Activated naive CD8-positive, alpha-beta T cell treated with anti-CD3 and anti-CD28 coated beads, Interleukin-2, amount 10 ng/mL, durations not matched to agents 7 days and 5 days (primary cell): ENCODE data around the gene ZNF281. TPM values are rescaled to one million over a fixed set of nuclear protein-coding genes. Genes with fewer than 3 reads are reported as not detected.
"Not testable (repeated sequence)": the region's sequence is repeated elsewhere in the genome, so short reads cannot be mapped to it uniquely, and the experiment has no call there.

Experiments
- ATAC-seq: fragments of 150-1000 bp; cut with Tn5 transposase; one replicate; pipeline ENCODE4 v1.10.0; 2021; ENCODE audit warnings: low read depth, moderate library complexity
- POLR2A ChIA-PET: fragments of 350-600 bp; sonication (Branson Sonifier 250); formaldehyde crosslinking; loops from one replicate; lab custom pipeline; 2021; ENCODE audit warnings: antibody characterized with exemption; lab: Charles Lee
- DNase-seq: peaks from one replicate; pipeline ENCODE4 v3.0.0; 2021
- H3K27ac Mint-ChIP-seq: one replicate; pipeline ENCODE4 v1.8.0; 2022; ENCODE audit warnings: mild to moderate bottlenecking, mixed read lengths
- H3K27me3 Mint-ChIP-seq: one replicate; pipeline ENCODE4 v1.8.0; 2022; ENCODE audit warnings: mild to moderate bottlenecking, moderate library complexity, mixed read lengths
- H3K36me3 Mint-ChIP-seq: one replicate; pipeline ENCODE4 v1.8.0; 2021; ENCODE audit warnings: mild to moderate bottlenecking, mixed read lengths
- H3K4me1 Mint-ChIP-seq: one replicate; pipeline ENCODE4 v1.8.0; 2021; ENCODE audit warnings: mixed read lengths
- H3K4me3 Mint-ChIP-seq: one replicate; pipeline ENCODE4 v1.8.0; 2022; ENCODE audit warnings: mild to moderate bottlenecking, moderate library complexity, mixed read lengths
- H3K9me3 Mint-ChIP-seq: one replicate; pipeline ENCODE4 v1.8.0; 2021; ENCODE audit warnings: mixed read lengths
- total RNA-seq, 2 experiments: library from RNA; stranded (reverse); gene quantifications; one replicate each; pipeline ENCODE4 v1.2.3, GENCODE V29; 2021

The ZNF281 gene
- total RNA-seq, 2 experiments from 2014 or later = 17.2 to 18.1 TPM

DNA sequence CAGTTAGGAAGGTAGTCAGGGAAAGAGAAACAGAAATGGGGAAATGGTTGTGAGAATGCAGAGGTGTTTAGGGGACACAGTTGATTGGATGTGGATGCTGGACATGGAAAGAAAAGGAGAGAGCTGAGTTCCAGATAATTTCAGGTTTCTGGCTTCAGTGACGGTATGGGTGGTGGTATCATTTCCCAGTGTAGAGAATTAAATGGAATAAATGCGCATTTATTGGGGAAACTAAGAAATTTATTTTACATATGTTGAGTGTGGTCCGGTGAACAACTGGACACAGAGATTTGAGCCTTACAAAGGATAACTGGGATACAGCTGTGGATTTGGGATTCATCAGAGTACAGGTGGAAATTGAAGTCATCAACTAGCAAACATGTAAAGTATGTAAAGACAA is 12.4 kb upstream of the ZNF281 start:
- Mint-ChIP-seq H3K4me1 (no peaks in the 10 kb centered on the region), H3K27ac (no peak overlapping the region), H3K9me3 (peaks cover 3% of the 10 kb centered on the region), H3K27me3 (no peaks in the 10 kb centered on the region), H3K4me3 (no peak overlapping the region), H3K36me3 (no peaks in the 10 kb centered on the region)
- POLR2A ChIA-PET = no interaction called here
- DNase-seq (no peak), ATAC-seq (no peak)

GRCh38 chr1:200415789-200416593 is 6.2 kb upstream of the ZNF281 start:
- Mint-ChIP-seq H3K27me3 (peaks cover 6% of the 10 kb centered on the region), H3K27ac (no peak overlapping the region), H3K4me1 (no peaks in the 10 kb centered on the region), H3K36me3 (no peaks in the 10 kb centered on the region), H3K9me3 (no peaks in the 10 kb centered on the region), H3K4me3 (no peak overlapping the region)
- ATAC-seq (no peak), DNase-seq (no peak)
- POLR2A ChIA-PET = no interaction called here

GRCh38 chr1:200415227-200415626 is 5.4 kb upstream of the ZNF281 start:
- DNase-seq (no peak), ATAC-seq (no peak)
- no peaks in the 10 kb centered on the region for H3K9me3 Mint-ChIP-seq
- peaks cover 6% of the 10 kb centered on the region for H3K27me3 Mint-ChIP-seq
- POLR2A ChIA-PET = no interaction called here
- H3K36me3 Mint-ChIP-seq = no peaks in the 10 kb centered on the region
- peaks cover 6% of the 10 kb centered on the region for H3K4me1 Mint-ChIP-seq
- no peak overlapping the region for H3K27ac Mint-ChIP-seq
- H3K4me3 Mint-ChIP-seq = no peak overlapping the region

GRCh38 chr1:200414657-200415056 is 4.8 kb upstream of the ZNF281 start:
- Mint-ChIP-seq H3K4me1 (peaks cover 11% of the 10 kb centered on the region), H3K4me3 (no peak overlapping the region), H3K27me3 (peaks cover 6% of the 10 kb centered on the region), H3K27ac (no peak overlapping the region), H3K9me3 (no peaks in the 10 kb centered on the region), H3K36me3 (peaks cover 2% of the 10 kb centered on the region)
- POLR2A ChIA-PET = no interaction called here
- DNase-seq = no peak
- no peak for ATAC-seq

DNA sequence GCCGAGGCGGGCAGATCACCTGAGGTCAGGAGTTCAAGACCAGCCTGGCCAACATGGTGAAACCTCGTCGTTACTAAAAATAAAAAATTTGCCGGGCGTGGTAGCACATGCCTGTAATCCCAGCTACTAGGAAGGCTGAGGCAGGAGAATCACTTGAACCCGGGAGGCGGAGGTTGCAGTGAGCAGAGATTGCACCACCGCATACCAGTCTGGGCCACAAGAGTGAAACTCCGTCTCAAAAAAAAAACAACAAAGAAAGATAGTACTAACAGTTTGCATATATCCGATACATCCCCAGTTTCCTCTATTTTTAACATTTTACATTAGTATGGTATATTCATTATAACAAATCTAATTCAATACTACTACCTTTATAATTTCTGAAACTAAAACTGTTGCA is 3.9 kb upstream of the ZNF281 start:
- H3K36me3 Mint-ChIP-seq, H3K27me3 Mint-ChIP-seq, ATAC-seq, DNase-seq, H3K9me3 Mint-ChIP-seq, H3K27ac Mint-ChIP-seq, POLR2A ChIA-PET, H3K4me3 Mint-ChIP-seq: not testable (repeated sequence)
- peaks cover 14% of the 10 kb centered on the region for H3K4me1 Mint-ChIP-seq

- no peak overlapping the region for H3K4me3 Mint-ChIP-seq
- no peaks in the 10 kb centered on the region for H3K9me3 Mint-ChIP-seq
- no peak for ATAC-seq
- no peak for DNase-seq
- H3K4me1 Mint-ChIP-seq = peaks cover 24% of the 10 kb centered on the region
- no peak overlapping the region for H3K27ac Mint-ChIP-seq
- peaks cover 3% of the 10 kb centered on the region for H3K27me3 Mint-ChIP-seq
- H3K36me3 Mint-ChIP-seq = peaks cover 23% of the 10 kb centered on the region
- POLR2A ChIA-PET = no interaction called here
Measured at GRCh38 chr1:200411406-200412257, 1.8 kb upstream of the ZNF281 start.

DNA sequence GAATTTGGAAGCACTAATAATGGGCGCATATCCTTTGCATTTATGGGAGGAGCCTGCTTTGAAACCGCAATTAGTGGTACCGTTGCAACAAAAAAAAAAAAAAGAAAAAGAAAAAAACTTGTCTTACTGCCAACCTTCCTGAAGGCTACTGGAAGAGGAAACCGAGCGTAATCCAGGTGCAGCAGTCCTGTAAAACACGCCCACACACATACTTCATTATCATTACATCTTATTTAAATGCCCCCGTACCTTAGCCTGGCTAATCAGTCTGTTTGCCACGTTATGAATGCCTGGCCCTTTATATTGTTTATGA is 686 bp upstream of the ZNF281 start:
- Mint-ChIP-seq H3K4me1 (peaks cover 35% of the 10 kb centered on the region), H3K4me3 (peak overlapping the region; percentile 90), H3K27ac (peak overlapping the region; percentile 94), H3K36me3 (peaks cover 32% of the 10 kb centered on the region), H3K27me3 (no peaks in the 10 kb centered on the region), H3K9me3 (no peaks in the 10 kb centered on the region)
- no peak for DNase-seq
- no peak for ATAC-seq
- POLR2A ChIA-PET = interaction anchor here (1.0 kb wide), 1 partner anchor 9 kb away, joined by 3 read pairs; no protein-coding TSS in a partner anchor

DNA sequence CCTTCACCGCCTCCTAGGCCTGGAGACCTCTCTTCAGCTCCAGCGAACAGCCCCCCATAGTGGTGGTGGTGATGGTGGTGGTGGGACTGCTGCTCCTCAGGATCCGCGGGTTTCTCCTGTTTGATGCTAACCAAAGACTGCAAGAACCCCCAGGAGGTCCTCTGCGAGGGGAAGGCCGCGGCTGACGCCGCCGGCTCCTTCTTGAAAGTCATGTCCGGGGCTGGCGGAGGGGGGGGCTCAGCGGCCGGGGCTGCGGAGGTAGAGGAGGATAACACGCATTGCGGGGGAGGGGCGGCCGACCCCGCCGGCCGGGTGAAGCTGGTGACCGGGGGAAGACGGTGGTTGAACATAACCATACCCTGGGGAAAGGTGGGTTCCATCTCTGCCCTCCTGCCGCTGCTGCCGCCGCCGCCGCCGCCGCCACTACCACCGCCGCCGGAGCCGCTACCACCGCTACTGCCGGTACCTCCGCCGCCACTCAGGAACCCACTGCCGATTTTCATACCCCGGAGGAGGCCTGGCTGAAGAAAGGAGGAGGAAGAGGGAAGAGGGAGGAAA is 554 bp downstream of the ZNF281 start:
- no peaks in the 10 kb centered on the region for H3K9me3 Mint-ChIP-seq
- peaks cover 36% of the 10 kb centered on the region for H3K4me1 Mint-ChIP-seq
- H3K36me3 Mint-ChIP-seq = peaks cover 32% of the 10 kb centered on the region
- ATAC-seq (peak; percentile 16), DNase-seq (no peak)
- POLR2A ChIA-PET = interaction anchor here (0.6 to 1.4 kb wide), 3 partner anchors 8 to 213 kb away, joined by 3 read pairs; no protein-coding TSS in a partner anchor
- H3K4me3 Mint-ChIP-seq = peak overlapping the region; percentile 90
- peak overlapping the region; percentile 94 for H3K27ac Mint-ChIP-seq
- no peaks in the 10 kb centered on the region for H3K27me3 Mint-ChIP-seq

DNA sequence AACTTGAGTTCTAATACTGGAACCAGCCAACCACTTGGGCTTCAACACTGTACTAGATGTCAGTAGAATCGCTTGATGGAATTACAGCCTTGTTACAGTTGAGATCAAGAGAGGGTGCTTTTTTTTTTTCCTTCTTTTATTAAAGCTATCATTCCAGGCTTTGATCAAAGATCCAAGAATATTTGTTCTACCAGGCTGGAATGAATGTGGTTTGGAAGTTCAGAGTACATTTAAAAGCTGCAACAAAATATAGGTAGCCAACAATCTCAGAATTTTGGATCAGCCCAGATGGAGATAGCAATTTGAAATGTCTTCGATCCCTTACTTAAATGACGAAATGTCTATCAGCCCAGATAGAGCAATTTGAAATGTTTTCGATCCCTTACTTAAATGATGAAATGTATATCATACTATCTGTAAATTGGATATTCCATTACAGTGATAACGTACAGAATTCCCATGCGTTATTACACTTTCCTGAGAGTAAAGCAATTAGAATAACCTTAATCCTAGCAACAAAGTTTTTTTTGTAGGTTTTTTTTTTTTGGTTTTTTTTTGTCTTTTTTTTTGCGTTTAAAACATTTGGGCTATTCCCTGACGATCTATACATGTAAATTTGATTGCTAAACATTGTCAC is 3.6 kb downstream of the ZNF281 start:
- DNase-seq = no peak
- no peak for ATAC-seq
- Mint-ChIP-seq H3K36me3 (peaks cover 41% of the 10 kb centered on the region), H3K9me3 (no peaks in the 10 kb centered on the region), H3K27me3 (no peaks in the 10 kb centered on the region), H3K4me3 (peak overlapping the region; percentile 15), H3K4me1 (peaks cover 38% of the 10 kb centered on the region), H3K27ac (no peak overlapping the region)
- POLR2A ChIA-PET = no interaction called here

DNA sequence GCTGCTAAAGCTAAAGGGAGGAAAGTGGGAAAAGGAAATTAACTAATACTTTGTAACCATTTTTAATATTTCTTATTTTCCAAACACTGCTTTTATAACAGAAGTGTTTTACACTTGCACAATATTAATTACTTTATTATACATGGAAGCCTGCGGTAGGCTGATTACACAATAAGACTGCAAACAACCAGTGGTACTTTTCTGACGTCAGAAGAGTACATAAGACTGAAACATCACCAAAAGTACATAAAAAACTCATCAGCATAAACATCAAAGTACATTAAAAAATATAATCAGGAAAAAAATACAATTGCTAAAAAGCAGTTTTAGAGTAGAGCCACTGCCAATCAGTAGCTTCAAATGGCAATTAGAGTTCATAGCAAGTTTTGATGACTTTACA is 4.6 kb downstream of the ZNF281 start:
- DNase-seq = no peak
- Mint-ChIP-seq H3K9me3 (no peaks in the 10 kb centered on the region), H3K27me3 (no peaks in the 10 kb centered on the region), H3K4me1 (peaks cover 33% of the 10 kb centered on the region), H3K36me3 (peaks cover 43% of the 10 kb centered on the region), H3K27ac (no peak overlapping the region), H3K4me3 (no peak overlapping the region)
- POLR2A ChIA-PET = no interaction called here
- ATAC-seq = no peak

DNA sequence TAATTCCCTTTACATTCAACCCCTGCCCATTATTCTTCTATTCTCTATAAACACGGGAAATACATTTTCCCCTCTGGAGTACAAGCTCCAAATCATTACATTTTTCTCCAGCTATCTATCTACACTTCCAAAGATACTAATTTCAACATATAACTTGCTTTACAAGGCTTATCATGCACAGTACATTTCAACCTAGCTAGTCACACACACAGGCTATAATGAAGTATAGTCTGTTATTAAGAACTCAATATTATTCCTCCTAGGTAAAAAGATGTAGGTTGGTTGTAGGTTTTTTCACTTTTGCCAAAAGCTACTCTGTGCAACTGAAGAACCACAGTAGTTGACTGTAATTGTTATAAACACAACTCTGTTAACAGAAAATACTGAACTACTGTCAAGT is 8.1 kb downstream of the ZNF281 start:
- DNase-seq (no peak), ATAC-seq (no peak)
- Mint-ChIP-seq H3K27ac (no peak overlapping the region), H3K4me1 (peaks cover 19% of the 10 kb centered on the region), H3K9me3 (no peaks in the 10 kb centered on the region), H3K27me3 (no peaks in the 10 kb centered on the region), H3K4me3 (no peak overlapping the region), H3K36me3 (peaks cover 20% of the 10 kb centered on the region)
- POLR2A ChIA-PET = interaction anchor here (1.4 kb wide), 1 partner anchor 8 kb away, joined by 3 read pairs; the partner anchor contains the start of gene ZNF281

DNA sequence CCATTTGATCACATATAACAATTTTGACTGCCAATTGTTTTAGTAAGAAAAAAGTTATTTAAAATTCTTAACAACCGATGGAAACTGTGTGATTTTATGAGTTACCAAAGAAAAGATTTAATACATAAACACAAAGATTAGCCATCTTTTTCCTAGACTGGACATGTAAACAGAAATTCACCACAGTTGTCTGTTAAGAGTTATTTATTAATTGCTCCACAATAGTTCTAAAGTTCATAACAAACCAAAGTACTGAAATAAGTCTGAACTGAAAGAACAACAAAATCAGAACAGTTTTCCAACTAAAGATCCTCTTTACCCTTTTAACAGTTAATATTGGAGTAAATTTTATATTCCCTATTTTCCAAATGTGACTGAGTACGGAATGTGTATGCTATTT is 8.6 kb downstream of the ZNF281 start:
- Mint-ChIP-seq H3K27ac (no peak overlapping the region), H3K9me3 (no peaks in the 10 kb centered on the region), H3K36me3 (peaks cover 17% of the 10 kb centered on the region), H3K4me1 (peaks cover 15% of the 10 kb centered on the region), H3K27me3 (no peaks in the 10 kb centered on the region), H3K4me3 (no peak overlapping the region)
- POLR2A ChIA-PET = interaction anchor here (1.4 kb wide), 1 partner anchor 9 kb away, joined by 3 read pairs; the partner anchor contains the start of gene ZNF281
- no peak for ATAC-seq
- no peak for DNase-seq

DNA sequence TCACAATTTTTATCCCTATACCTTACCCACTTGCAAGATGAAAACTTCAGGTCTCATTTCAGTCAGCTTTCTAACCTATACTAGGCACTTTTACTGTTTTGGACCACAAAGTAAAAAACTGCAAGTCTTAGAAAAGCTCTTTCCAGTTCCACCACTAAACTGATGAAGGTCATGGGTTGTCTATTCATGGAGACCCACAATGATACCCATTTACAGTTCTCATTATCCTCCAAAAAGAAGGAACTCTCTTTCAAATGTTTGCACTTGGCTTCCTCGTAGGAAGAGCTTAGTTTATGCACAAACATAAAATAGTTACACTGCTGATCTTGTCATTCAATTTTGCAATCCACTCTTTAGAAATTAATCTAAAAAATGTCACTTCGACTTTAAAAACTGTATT is 9.3 kb downstream of the ZNF281 start:
- Mint-ChIP-seq H3K4me1 (peaks cover 7% of the 10 kb centered on the region), H3K9me3 (no peaks in the 10 kb centered on the region), H3K27ac (no peak overlapping the region), H3K4me3 (no peak overlapping the region), H3K36me3 (peaks cover 11% of the 10 kb centered on the region), H3K27me3 (no peaks in the 10 kb centered on the region)
- DNase-seq = no peak
- POLR2A ChIA-PET = interaction anchor here (1.4 kb wide), 1 partner anchor 9 kb away, joined by 3 read pairs; the partner anchor contains the start of gene ZNF281
- no peak for ATAC-seq
